ENCODE measurements around the gene ABHD11. TPM values are rescaled to one million over a fixed set of nuclear protein-coding genes. Genes with fewer than 3 reads are reported as not detected.

ABHD11 gene
- total and polyA plus RNA-seq, 4 donors, result 5.1 to 7.6 (median 6.6) TPM

- no peak for DNase-seq (ENCODE audit: low spot score)
- peak overlapping the region; percentile 91 to 94 for H3K27ac ChIP-seq (ENCODE audit: low read depth in 1 of 2, low read length in 2 of 2)
Measured at GRCh38 chr7:73768641-73769480, 30.3 kb upstream of the ABHD11 start.

GRCh38 chr7:73766556-73767229 is 28.1 kb upstream of the ABHD11 start:
- Histone ChIP-seq H3K36me3 (ENCODE audit: control insufficient read depth in 4 of 4, insufficient read depth in 3 of 4, low read depth in 1 of 4, low read length in 3 of 4) (no peaks in the 10 kb centered on the region), H3K9ac (ENCODE audit: low read depth in 1 of 2, low read length in 2 of 2) (no peak overlapping the region), H3K9me3 (ENCODE audit: control insufficient read depth in 4 of 4, low read length in 3 of 4) (no peaks in the 10 kb centered on the region), H3K4me1 (ENCODE audit: control insufficient read depth in 4 of 4, insufficient read depth in 4 of 4, low read length in 3 of 4) (peaks cover 9 to 34% (median 27%) of the 10 kb centered on the region in 4 donors), H3K27ac (ENCODE audit: low read depth in 1 of 2, low read length in 2 of 2) (no peak overlapping the region), H3K27me3 (ENCODE audit: control insufficient read depth in 4 of 4, insufficient read depth in 4 of 4, low read length in 3 of 4) (no peaks in the 10 kb centered on the region), H3K4me3 (ENCODE audit: low read depth in 1 of 3, low read length in 3 of 3) (no peak overlapping the region)
- TF ChIP-seq FOXA2 (IDR thresholded peaks at IDR 0.05) (no peak), FOXA1 (IDR thresholded peaks at IDR 0.05) (no peak), NR2F2 (IDR thresholded peaks at IDR 0.05) (no peak), TAF1 (conservative IDR thresholded peaks at IDR 0.05) (no peak), HNF4A (conservative IDR thresholded peaks at IDR 0.05) (no peak), GABPA (IDR thresholded peaks at IDR 0.05 in 1 of 2, conservative IDR thresholded peaks at IDR 0.05 in 1 of 2) (no peak), ATF3 (IDR thresholded peaks at IDR 0.05) (no peak), HNF4G (IDR thresholded peaks at IDR 0.05) (no peak), EGR1 (IDR thresholded peaks at IDR 0.05; ENCODE audit: low read depth in 2 of 2) (no peak), RAD21 (IDR thresholded peaks at IDR 0.05) (no peak), SP1 (IDR thresholded peaks at IDR 0.05) (no peak), RXRA (IDR thresholded peaks at IDR 0.05) (no peak)
- TF ChIP-seq, protein P1, sequence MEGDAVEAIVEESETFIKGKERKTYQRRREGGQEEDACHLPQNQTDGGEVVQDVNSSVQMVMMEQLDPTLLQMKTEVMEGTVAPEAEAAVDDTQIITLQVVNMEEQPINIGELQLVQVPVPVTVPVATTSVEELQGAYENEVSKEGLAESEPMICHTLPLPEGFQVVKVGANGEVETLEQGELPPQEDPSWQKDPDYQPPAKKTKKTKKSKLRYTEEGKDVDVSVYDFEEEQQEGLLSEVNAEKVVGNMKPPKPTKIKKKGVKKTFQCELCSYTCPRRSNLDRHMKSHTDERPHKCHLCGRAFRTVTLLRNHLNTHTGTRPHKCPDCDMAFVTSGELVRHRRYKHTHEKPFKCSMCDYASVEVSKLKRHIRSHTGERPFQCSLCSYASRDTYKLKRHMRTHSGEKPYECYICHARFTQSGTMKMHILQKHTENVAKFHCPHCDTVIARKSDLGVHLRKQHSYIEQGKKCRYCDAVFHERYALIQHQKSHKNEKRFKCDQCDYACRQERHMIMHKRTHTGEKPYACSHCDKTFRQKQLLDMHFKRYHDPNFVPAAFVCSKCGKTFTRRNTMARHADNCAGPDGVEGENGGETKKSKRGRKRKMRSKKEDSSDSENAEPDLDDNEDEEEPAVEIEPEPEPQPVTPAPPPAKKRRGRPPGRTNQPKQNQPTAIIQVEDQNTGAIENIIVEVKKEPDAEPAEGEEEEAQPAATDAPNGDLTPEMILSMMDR (IDR thresholded peaks at IDR 0.05; ENCODE audit: low read depth, low read length, missing input control), result no peak
- WGBS, result 84% methylated on average over 17 of the region's 17 CpGs
- DNase-seq (ENCODE audit: low spot score), result no peak

More at GRCh38 chr7:73768641-73769480, 30.3 kb upstream of the ABHD11 start:
- H3K4me1 ChIP-seq (ENCODE audit: control insufficient read depth in 4 of 4, insufficient read depth in 4 of 4, low read length in 3 of 4), result peaks cover 16 to 45% (median 35%) of the 10 kb centered on the region in 4 donors
- no peaks in the 10 kb centered on the region for H3K27me3 ChIP-seq (ENCODE audit: control insufficient read depth in 4 of 4, insufficient read depth in 4 of 4, low read length in 3 of 4)
- no peak overlapping the region for H3K9ac ChIP-seq (ENCODE audit: low read depth in 1 of 2, low read length in 2 of 2)
- TF ChIP-seq RXRA (IDR thresholded peaks at IDR 0.05) (no peak), GABPA (IDR thresholded peaks at IDR 0.05 in 1 of 2, conservative IDR thresholded peaks at IDR 0.05 in 1 of 2) (no peak), SP1 (IDR thresholded peaks at IDR 0.05) (no peak), YY1 (IDR thresholded peaks at IDR 0.05) (no peak), ATF3 (IDR thresholded peaks at IDR 0.05) (no peak)
- H3K36me3 ChIP-seq (ENCODE audit: control insufficient read depth in 4 of 4, insufficient read depth in 3 of 4, low read depth in 1 of 4, low read length in 3 of 4), result no peaks in the 10 kb centered on the region
- H3K9me3 ChIP-seq (ENCODE audit: control insufficient read depth in 4 of 4, low read length in 3 of 4), result no peaks in the 10 kb centered on the region
- 61% methylated on average over 53 of the region's 53 CpGs for WGBS
- H3K4me3 ChIP-seq (ENCODE audit: low read depth in 1 of 3, low read length in 3 of 3), result peak overlapping the region in 2 of 3 donors; percentile 68 to 81

- Histone ChIP-seq H3K27me3 (ENCODE audit: control insufficient read depth in 4 of 4, insufficient read depth in 4 of 4, low read length in 3 of 4) (no peaks in the 10 kb centered on the region), H3K4me3 (ENCODE audit: low read depth in 1 of 3, low read length in 3 of 3) (no peak overlapping the region), H3K9ac (ENCODE audit: low read depth in 1 of 2, low read length in 2 of 2) (no peak overlapping the region), H3K9me3 (ENCODE audit: control insufficient read depth in 4 of 4, low read length in 3 of 4) (no peaks in the 10 kb centered on the region), H3K4me1 (ENCODE audit: control insufficient read depth in 4 of 4, insufficient read depth in 4 of 4, low read length in 3 of 4) (peaks cover 0 to 1% (median under 1%) of the 10 kb centered on the region in 4 donors), H3K36me3 (ENCODE audit: control insufficient read depth in 4 of 4, insufficient read depth in 3 of 4, low read depth in 1 of 4, low read length in 3 of 4) (no peaks in the 10 kb centered on the region), H3K27ac (ENCODE audit: low read depth in 1 of 2, low read length in 2 of 2) (no peak overlapping the region)
- DNase-seq (ENCODE audit: low spot score), result no peak
- no peak for TF ChIP-seq RAD21 (IDR thresholded peaks at IDR 0.05)
- TF ChIP-seq RXRA (IDR thresholded peaks at IDR 0.05), result no peak
- TF ChIP-seq, protein P2, sequence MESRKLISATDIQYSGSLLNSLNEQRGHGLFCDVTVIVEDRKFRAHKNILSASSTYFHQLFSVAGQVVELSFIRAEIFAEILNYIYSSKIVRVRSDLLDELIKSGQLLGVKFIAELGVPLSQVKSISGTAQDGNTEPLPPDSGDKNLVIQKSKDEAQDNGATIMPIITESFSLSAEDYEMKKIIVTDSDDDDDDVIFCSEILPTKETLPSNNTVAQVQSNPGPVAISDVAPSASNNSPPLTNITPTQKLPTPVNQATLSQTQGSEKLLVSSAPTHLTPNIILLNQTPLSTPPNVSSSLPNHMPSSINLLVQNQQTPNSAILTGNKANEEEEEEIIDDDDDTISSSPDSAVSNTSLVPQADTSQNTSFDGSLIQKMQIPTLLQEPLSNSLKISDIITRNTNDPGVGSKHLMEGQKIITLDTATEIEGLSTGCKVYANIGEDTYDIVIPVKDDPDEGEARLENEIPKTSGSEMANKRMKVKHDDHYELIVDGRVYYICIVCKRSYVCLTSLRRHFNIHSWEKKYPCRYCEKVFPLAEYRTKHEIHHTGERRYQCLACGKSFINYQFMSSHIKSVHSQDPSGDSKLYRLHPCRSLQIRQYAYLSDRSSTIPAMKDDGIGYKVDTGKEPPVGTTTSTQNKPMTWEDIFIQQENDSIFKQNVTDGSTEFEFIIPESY (IDR thresholded peaks at IDR 0.05), result no peak
- no peak for TF ChIP-seq FOXA2 (IDR thresholded peaks at IDR 0.05)
- no peak for TF ChIP-seq SP1 (IDR thresholded peaks at IDR 0.05)
- WGBS, result 89% methylated on average over 1 of the region's 1 CpG
Measured at GRCh38 chr7:73762659-73762999, 24.0 kb upstream of the ABHD11 start.

Data from liver (tissue), 9 donors.